ENCODE measurements around the gene ADA.

ADA gene

DNA sequence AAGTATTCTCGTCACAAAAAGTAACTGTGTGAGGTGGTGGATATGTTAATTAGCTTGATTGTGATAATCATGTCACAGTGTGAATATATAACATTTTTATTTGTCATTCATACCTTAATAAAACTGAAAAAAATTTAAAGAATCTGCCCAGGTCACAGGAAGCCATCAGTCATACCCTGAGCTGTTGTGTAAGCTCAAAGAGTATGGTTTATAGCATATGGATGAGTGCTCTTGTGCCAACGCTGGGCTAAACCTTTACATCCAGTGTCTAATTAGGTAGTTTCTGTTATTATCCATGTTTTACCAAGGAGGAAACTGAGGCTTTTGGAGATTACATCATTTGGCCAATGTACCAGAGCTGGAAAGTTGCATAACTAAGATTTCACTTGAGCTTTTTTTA, 57.7 kb downstream of the ADA start:
- no peak overlapping the region for H3K4me3 ChIP-seq (ENCODE audit: low read depth in 1 of 2, low read length in 2 of 2)
- no peak for ATAC-seq (ENCODE audit: insufficient read depth, low read depth)
- no peak for DNase-seq
- H3K4me2 ChIP-seq (ENCODE audit: insufficient read depth, low read length) = no peak overlapping the region
- no peaks in the 10 kb centered on the region for H4K20me1 ChIP-seq (ENCODE audit: insufficient read depth, low read length)
- no peaks in the 10 kb centered on the region for H3K36me3 ChIP-seq (ENCODE audit: insufficient read depth, low read length)
- no peak overlapping the region for H3K27ac ChIP-seq (ENCODE audit: low read length)
- TF ChIP-seq, protein P1, sequence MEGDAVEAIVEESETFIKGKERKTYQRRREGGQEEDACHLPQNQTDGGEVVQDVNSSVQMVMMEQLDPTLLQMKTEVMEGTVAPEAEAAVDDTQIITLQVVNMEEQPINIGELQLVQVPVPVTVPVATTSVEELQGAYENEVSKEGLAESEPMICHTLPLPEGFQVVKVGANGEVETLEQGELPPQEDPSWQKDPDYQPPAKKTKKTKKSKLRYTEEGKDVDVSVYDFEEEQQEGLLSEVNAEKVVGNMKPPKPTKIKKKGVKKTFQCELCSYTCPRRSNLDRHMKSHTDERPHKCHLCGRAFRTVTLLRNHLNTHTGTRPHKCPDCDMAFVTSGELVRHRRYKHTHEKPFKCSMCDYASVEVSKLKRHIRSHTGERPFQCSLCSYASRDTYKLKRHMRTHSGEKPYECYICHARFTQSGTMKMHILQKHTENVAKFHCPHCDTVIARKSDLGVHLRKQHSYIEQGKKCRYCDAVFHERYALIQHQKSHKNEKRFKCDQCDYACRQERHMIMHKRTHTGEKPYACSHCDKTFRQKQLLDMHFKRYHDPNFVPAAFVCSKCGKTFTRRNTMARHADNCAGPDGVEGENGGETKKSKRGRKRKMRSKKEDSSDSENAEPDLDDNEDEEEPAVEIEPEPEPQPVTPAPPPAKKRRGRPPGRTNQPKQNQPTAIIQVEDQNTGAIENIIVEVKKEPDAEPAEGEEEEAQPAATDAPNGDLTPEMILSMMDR (IDR thresholded peaks at IDR 0.05; ENCODE audit: borderline replicate concordance, extremely low read depth, low read length, poor library complexity, severe bottlenecking) = no peak
- TF ChIP-seq EZH2 (IDR thresholded peaks at IDR 0.05; ENCODE audit: borderline replicate concordance, low read depth, low read length, severe bottlenecking) = no peak
- no peak overlapping the region for H3K9ac ChIP-seq (ENCODE audit: low read depth, low read length)
- H3K9me3 ChIP-seq (ENCODE audit: insufficient read depth, low read length, severe bottlenecking) = no peaks in the 10 kb centered on the region
- H3K79me2 ChIP-seq (ENCODE audit: insufficient read depth, low read length) = no peaks in the 10 kb centered on the region
- peaks cover 8% of the 10 kb centered on the region for H3K4me1 ChIP-seq (ENCODE audit: insufficient read depth, low read length)
- no peak overlapping the region for H2AFZ ChIP-seq (ENCODE audit: low read depth, low read length)
- peaks cover 2% of the 10 kb centered on the region for H3K27me3 ChIP-seq (ENCODE audit: insufficient read depth, low read length, poor library complexity)

DNA sequence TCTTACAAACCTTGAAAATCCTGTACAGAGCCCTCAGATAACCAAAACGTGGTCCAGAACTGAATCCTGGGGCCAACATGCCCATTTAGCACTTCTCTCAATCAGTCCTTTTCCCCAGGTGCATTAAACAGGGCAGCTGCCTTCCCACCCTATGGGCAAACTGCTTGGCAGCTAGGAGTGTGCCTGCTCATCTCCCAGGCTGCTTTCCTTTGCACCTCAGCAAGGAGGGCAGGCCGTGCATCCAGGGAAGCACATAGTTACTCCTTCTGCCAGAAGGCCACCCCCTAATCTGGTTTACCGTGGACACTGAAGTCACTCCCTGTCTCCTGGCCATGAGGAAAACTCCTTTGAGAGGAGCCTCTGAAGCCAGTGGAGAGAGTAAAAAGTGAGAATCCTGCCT, 59.1 kb downstream of the ADA start:
- no peak overlapping the region for H2AFZ ChIP-seq (ENCODE audit: low read depth, low read length)
- TF ChIP-seq, protein P1 (IDR thresholded peaks at IDR 0.05; ENCODE audit: borderline replicate concordance, extremely low read depth, low read length, poor library complexity, severe bottlenecking) = no peak
- TF ChIP-seq EZH2 (IDR thresholded peaks at IDR 0.05; ENCODE audit: borderline replicate concordance, low read depth, low read length, severe bottlenecking) = no peak
- no peak overlapping the region for H3K27ac ChIP-seq (ENCODE audit: low read length)
- H3K36me3 ChIP-seq (ENCODE audit: insufficient read depth, low read length) = no peaks in the 10 kb centered on the region
- no peaks in the 10 kb centered on the region for H4K20me1 ChIP-seq (ENCODE audit: insufficient read depth, low read length)
- no peaks in the 10 kb centered on the region for H3K9me3 ChIP-seq (ENCODE audit: insufficient read depth, low read length, severe bottlenecking)
- no peaks in the 10 kb centered on the region for H3K79me2 ChIP-seq (ENCODE audit: insufficient read depth, low read length)
- no peak overlapping the region for H3K9ac ChIP-seq (ENCODE audit: low read depth, low read length)
- H3K4me1 ChIP-seq (ENCODE audit: insufficient read depth, low read length) = no peaks in the 10 kb centered on the region
- ATAC-seq (ENCODE audit: insufficient read depth, low read depth) (no peak), DNase-seq (no peak)
- H3K27me3 ChIP-seq (ENCODE audit: insufficient read depth, low read length, poor library complexity) = peaks cover 2% of the 10 kb centered on the region
- no peak overlapping the region for H3K4me3 ChIP-seq (ENCODE audit: low read depth in 1 of 2, low read length in 2 of 2)
- H3K4me2 ChIP-seq (ENCODE audit: insufficient read depth, low read length) = no peak overlapping the region

- Histone ChIP-seq H3K4me1 (ENCODE audit: insufficient read depth, low read length) (no peaks in the 10 kb centered on the region), H3K4me2 (ENCODE audit: insufficient read depth, low read length) (no peak overlapping the region), H3K4me3 (ENCODE audit: low read depth in 1 of 2, low read length in 2 of 2) (no peak overlapping the region), H2AFZ (ENCODE audit: low read depth, low read length) (no peak overlapping the region), H3K27me3 (ENCODE audit: insufficient read depth, low read length, poor library complexity) (peaks cover 6% of the 10 kb centered on the region), H3K79me2 (ENCODE audit: insufficient read depth, low read length) (no peaks in the 10 kb centered on the region), H3K9ac (ENCODE audit: low read depth, low read length) (no peak overlapping the region), H3K9me3 (ENCODE audit: insufficient read depth, low read length, severe bottlenecking) (no peaks in the 10 kb centered on the region), H3K27ac (ENCODE audit: low read length) (no peak overlapping the region), H3K36me3 (ENCODE audit: insufficient read depth, low read length) (no peaks in the 10 kb centered on the region), H4K20me1 (ENCODE audit: insufficient read depth, low read length) (no peaks in the 10 kb centered on the region)
- DNase-seq (no peak), ATAC-seq (ENCODE audit: insufficient read depth, low read depth) (no peak)
- TF ChIP-seq, protein P1 (IDR thresholded peaks at IDR 0.05; ENCODE audit: borderline replicate concordance, extremely low read depth, low read length, poor library complexity, severe bottlenecking) = no peak
- no peak for TF ChIP-seq EZH2 (IDR thresholded peaks at IDR 0.05; ENCODE audit: borderline replicate concordance, low read depth, low read length, severe bottlenecking)
Observed at GRCh38 chr20:44590980-44591778, 60.3 kb downstream of the ADA start.
